GM21423 (cell line): ENCODE data around the gene BMPR1A.

ENCODE experiments used
- ATAC-seq: cut with Tn5 transposase; IDR thresholded peaks from one replicate; pipeline ENCODE4 v1.9.1; 2021; ENCODE audit warnings: mild to moderate bottlenecking, moderate library complexity; ENCODE audit not compliant: unreplicated experiment

The BMPR1A gene

GRCh38 chr10:86799188-86799845 is 42.9 kb downstream of the BMPR1A start:
- no peak for ATAC-seq

- ATAC-seq: no peak
Measured at GRCh38 chr10:86801995-86802394, 45.6 kb downstream of the BMPR1A start.

DNA sequence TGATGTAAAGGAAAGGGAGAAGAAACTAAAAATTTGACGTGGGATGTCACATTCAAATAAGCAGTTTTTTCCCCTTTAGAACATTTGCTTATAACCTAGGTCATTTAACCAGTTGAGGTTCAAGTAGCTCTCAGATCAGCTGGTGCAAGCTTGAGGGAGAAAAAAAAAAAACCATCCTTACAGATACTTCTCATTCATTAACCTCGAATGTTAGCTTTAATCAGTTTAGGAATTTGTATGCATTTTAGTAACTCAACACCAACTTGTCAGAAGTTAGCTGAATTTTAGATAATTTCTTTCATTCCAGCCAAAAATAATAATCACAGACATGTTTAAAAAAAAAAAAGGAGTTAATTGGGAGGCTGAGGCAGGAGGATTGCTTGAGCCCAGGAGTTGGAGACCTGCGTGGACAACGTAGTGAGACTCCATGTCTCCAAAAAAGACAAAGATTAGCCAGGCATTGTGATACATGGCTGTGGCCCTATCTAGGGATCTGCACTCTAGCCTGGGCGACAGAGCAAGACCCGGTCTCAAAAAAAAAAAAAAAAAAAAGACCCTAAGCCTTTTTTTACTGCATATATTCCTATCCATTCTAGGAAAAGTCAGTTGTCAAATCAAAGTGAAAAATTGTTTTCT is 46.2 kb downstream of the BMPR1A start:
- no peak for ATAC-seq

DNA sequence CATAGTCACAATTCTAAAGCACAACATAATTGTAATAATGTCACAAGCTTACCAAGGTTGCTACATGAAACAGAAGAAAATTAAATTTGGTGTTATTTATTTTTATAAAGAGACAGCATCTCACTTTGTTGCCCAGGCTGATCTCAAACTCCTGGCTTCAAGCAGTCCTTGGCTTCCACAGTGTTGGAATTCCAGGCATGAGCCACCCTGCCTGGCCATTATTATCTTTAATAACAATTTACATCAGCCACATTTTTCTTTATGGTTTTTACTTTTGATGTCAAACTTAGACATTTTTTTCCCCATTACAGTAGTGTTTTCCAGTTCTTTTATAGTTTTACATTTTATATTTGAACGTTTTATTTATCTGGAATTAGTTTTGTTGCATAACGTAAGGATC is 46.7 kb downstream of the BMPR1A start:
- no peak for ATAC-seq

DNA sequence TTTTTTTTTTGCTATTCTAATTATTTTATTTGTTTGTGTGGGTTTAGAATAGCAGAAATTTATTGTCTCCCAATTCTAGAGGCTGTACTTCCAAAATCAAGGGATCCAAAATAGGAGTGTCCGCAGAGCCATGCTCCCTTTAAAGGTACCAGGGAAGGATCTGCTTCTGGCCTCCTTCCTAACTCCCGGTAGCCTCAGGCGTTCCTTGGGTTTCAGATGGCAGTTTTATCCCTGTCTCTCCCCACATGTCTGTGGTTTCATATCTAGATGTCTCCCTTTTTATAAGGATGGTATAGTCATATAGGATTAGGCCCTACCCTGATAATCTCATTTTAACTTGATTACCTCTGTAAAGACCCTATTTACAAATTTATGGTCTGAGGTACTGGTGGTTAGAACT is 48.4 kb downstream of the BMPR1A start:
- ATAC-seq: no peak

GRCh38 chr10:86813101-86813500 is 56.7 kb downstream of the BMPR1A start:
- no peak for ATAC-seq

GRCh38 chr10:86813982-86814381 is 57.6 kb downstream of the BMPR1A start:
- ATAC-seq: no peak

DNA sequence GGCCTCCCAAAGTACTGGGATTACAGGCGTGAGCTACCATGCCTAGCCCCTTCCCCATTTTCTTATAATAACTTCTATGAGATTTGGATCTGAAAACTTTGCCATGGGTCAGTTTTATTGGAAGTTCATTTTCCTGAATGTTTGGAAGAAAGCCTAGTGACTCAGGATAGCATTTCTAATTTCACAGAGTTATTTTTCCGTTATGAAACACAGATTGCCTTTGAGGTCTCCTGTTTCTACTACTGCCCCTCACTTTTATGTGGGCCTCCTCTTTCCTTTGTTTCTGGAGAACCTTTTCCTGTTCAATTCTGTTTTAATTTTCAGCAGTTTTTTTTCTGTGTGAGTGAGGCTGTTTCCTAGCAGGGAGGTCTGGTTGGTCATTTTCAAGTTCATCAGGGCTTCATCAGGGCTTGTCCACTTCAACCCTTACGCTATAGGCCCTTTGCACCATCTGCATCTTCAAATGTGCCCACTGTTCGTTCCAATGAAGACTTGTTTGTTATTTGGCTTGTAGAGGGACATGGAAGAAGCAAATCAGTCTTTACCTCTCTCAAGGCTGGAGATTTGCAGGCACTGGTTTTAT is 58.7 kb downstream of the BMPR1A start:
- ATAC-seq: no peak

- ATAC-seq: no peak
Measured at GRCh38 chr10:86815640-86816039, 59.2 kb downstream of the BMPR1A start.

GRCh38 chr10:86817246-86817645 is 60.8 kb downstream of the BMPR1A start:
- ATAC-seq: no peak

- no peak for ATAC-seq
Measured at GRCh38 chr10:86819567-86819966, 63.1 kb downstream of the BMPR1A start.

DNA sequence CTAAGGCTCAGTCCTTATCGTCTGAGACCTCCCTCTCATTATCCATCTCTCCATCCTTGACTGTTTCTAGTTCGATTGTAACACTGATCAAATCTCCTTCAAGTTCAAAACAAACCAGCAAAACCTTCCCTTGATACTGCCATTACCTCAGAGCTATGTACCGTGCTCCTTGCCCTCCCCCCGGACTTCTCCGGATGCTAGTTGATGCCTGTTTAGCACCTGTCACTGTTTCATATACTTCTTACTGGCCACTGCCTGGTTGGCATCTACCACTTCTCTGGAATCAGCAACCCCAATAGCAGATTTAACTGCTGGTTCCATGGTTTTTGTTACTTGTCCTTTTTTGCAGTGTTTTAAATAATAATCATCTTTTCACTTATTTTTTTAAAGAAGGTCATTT is 64.1 kb downstream of the BMPR1A start:
- ATAC-seq: no peak

DNA sequence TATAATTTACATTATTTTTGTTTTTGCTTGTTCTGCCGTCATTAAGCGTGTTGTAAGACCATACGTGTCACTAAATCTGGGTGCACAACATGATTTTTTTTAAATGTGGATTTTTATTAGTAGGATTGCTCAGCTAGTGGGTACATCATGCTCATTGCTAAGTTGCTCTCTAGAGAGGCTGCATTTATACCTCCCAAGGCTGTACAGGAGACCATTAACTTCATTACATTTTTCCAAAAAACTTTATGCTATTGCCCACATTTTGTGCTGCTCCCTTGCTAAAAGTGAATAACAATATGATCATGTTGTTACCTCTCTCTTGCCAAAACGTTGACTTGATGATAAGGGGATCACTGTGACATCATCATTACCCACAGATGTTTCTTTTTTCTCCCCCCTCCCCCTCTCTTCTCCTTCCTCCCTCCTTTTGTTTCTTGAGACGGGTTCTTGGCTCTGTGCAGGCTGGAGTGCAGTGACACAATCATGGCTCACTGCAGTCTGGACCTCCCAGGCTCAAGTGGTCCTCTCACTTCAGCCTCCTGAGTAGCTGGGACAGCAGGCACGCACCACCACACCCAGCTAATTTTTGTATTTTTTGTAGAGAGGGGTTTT is 65.1 kb downstream of the BMPR1A start:
- no peak for ATAC-seq

DNA sequence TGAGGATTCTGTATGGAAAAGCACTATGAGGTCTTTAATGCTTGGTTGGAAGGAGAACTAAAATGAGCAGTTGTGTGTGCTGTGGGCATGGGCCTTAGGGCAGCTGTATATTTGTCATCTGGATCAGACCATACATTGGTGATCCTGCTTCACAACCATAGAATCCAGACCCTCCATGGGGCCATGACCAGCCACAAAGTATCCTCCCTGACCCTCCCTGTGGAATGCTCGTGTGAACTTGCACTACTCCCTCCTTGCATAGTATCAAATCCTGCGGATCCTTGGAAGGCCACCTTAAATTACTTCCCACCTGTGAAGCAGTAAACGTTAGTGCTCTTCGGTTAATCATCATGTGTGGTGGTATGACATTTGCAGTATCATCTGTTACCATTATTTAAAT is 67.1 kb downstream of the BMPR1A start:
- no peak for ATAC-seq

GRCh38 chr10:86824151-86824550 is 67.7 kb downstream of the BMPR1A start:
- no peak for ATAC-seq

DNA sequence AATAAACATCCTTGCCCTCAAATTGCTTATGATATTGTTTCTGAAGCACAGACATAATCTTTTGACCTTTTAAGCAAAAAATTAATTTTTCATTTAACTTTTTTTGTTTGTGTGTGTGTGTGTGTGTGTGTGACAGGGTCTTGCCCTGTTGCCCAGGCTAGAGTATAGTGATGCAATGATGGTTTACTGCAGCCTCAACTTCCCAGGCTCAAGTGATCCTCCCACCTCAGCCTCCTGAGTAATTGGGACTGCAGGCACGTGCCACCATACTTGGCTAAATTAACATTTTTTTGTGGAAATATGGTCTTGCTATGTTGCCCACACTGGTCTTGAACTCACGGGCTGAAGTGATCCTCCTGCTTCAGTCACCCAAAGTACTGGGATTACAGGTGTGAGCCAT is 68.9 kb downstream of the BMPR1A start:
- ATAC-seq: no peak

- ATAC-seq: no peak
Measured at GRCh38 chr10:86827639-86828038, 71.2 kb downstream of the BMPR1A start.

DNA sequence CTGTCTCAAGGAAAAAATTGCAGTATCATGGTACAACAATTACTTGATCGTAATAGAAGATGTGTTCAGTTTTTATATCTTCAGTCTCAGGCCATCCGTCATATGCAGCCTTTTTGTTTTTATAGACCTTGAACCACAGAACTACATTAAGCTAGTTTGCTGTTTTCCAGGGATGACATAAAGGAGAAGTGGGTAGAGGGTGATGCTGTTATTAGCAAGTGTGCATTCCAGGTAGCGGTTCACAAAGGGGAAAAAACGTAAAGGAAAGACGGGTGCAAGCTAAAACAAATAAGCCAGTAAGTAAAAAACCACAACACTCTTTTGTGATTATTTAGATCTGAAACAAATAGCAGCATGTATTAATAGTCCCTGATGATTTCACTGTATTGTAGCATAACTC is 71.7 kb downstream of the BMPR1A start:
- ATAC-seq: no peak

DNA sequence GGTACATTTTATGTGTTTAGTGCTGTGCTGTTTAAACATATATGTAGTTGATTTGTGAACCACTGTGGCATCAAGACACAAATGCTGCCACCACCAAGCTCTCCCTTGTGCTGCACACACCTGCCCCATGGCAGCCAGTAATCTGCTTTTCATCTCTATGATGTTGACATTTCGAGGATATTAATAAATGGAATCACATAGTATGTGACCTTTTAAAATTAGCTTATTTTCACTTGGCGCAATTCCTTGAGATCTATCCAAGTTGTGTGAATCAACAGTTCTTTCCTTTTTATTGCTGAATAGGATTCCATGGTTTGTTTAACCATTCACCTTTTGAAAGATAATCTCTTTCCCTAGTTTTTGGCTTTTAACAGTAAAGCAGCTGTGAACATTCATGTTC is 73.1 kb downstream of the BMPR1A start:
- no peak for ATAC-seq

- ATAC-seq: no peak
Measured at GRCh38 chr10:86830043-86830591, 73.7 kb downstream of the BMPR1A start.

DNA sequence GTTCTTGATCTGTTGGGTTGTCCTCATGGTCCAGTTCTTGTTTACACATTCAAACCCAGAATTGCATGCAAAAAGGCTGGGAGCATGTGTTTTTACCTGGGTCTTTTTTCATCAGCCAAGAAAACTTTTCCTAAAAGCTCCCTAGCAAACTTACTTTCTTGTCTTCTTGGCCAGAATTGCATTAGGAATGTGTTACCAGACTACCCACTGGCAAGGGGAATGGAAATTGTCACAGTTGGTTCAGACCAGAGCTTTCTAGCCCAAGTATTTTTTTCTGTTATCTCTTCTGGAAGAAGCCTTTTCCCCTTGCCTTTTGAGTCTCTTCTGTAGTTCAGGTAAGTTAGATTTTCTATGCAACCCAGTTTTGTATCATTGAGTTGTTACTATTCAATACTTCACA is 77.5 kb downstream of the BMPR1A start:
- no peak for ATAC-seq

- ATAC-seq: no peak
Measured at GRCh38 chr10:86836044-86836443, 79.6 kb downstream of the BMPR1A start.
